ENCODE data around the gene TM2D3. TPM values are rescaled to one million over a fixed set of nuclear protein-coding genes. Genes with fewer than 3 reads are reported as not detected.

The TM2D3 gene
- total and polyA plus RNA-seq, 2 donors (not counting 1 experiment from before 2014, with no cell fraction given): 46.1 to 71.5 TPM

- Histone ChIP-seq H3K27ac (ENCODE audit: insufficient read depth, low read length) (no peak overlapping the region), H2AFZ (ENCODE audit: low read length) (no peak overlapping the region), H3K4me3 (replicated peaks in 1 of 4; ENCODE audit: control extremely low read depth in 1 of 4, insufficient read depth in 1 of 4, low read depth in 3 of 4, low read length in 4 of 4) (no peak overlapping the region), H3K36me3 (ENCODE audit: control insufficient read depth, insufficient read depth, low read length) (peaks cover 12% of the 10 kb centered on the region), H3K9ac (ENCODE audit: insufficient read depth, low read length) (no peak overlapping the region), H3K27me3 (ENCODE audit: control insufficient read depth, insufficient read depth, low read length) (no peaks in the 10 kb centered on the region), H4K20me1 (ENCODE audit: control insufficient read depth, extremely low read depth, insufficient read depth, low read length) (no peaks in the 10 kb centered on the region), H3K4me2 (ENCODE audit: extremely low read depth, insufficient read depth, low read length) (no peak overlapping the region), H3K4me1 (ENCODE audit: control insufficient read depth, extremely low read depth, insufficient read depth, low read length) (no peaks in the 10 kb centered on the region), H3K9me3 (ENCODE audit: control insufficient read depth, insufficient read depth, low read depth, low read length) (no peaks in the 10 kb centered on the region), H3K79me2 (ENCODE audit: control insufficient read depth, insufficient read depth, low read length) (peaks cover 2% of the 10 kb centered on the region)
- no peak for DNase-seq (ENCODE audit: low read depth in 2 of 2)
- TF ChIP-seq CTCF (conservative IDR thresholded peaks at IDR 0.05 in 1 of 2, IDR thresholded peaks at IDR 0.05 in 1 of 2; ENCODE audit: low read depth in 1 of 2, low read length in 2 of 2) (no peak), EZH2 (IDR thresholded peaks at IDR 0.05; ENCODE audit: low read length, missing control alignments) (no peak)
Measured at GRCh38 chr15:101642361-101642760, 9.8 kb downstream of the TM2D3 start.

GRCh38 chr15:101641894-101642293, 10.3 kb downstream of the TM2D3 start:
- Histone ChIP-seq H3K79me2 (ENCODE audit: control insufficient read depth, insufficient read depth, low read length) (no peaks in the 10 kb centered on the region), H3K4me2 (ENCODE audit: extremely low read depth, insufficient read depth, low read length) (no peak overlapping the region), H4K20me1 (ENCODE audit: control insufficient read depth, extremely low read depth, insufficient read depth, low read length) (no peaks in the 10 kb centered on the region), H3K4me3 (replicated peaks in 1 of 4; ENCODE audit: control extremely low read depth in 1 of 4, insufficient read depth in 1 of 4, low read depth in 3 of 4, low read length in 4 of 4) (no peak overlapping the region), H3K9me3 (ENCODE audit: control insufficient read depth, insufficient read depth, low read depth, low read length) (no peaks in the 10 kb centered on the region), H3K36me3 (ENCODE audit: control insufficient read depth, insufficient read depth, low read length) (peaks cover 12% of the 10 kb centered on the region), H3K4me1 (ENCODE audit: control insufficient read depth, extremely low read depth, insufficient read depth, low read length) (no peaks in the 10 kb centered on the region), H3K27me3 (ENCODE audit: control insufficient read depth, insufficient read depth, low read length) (no peaks in the 10 kb centered on the region), H2AFZ (ENCODE audit: low read length) (no peak overlapping the region), H3K27ac (ENCODE audit: insufficient read depth, low read length) (no peak overlapping the region), H3K9ac (ENCODE audit: insufficient read depth, low read length) (no peak overlapping the region)
- DNase-seq (ENCODE audit: low read depth in 2 of 2): peak in 1 of 2 donors; percentile 17
- TF ChIP-seq EZH2 (IDR thresholded peaks at IDR 0.05; ENCODE audit: low read length, missing control alignments): no peak

- Histone ChIP-seq H3K9ac (ENCODE audit: insufficient read depth, low read length) (no peak overlapping the region), H3K4me3 (replicated peaks in 1 of 4; ENCODE audit: control extremely low read depth in 1 of 4, insufficient read depth in 1 of 4, low read depth in 3 of 4, low read length in 4 of 4) (no peak overlapping the region), H3K27ac (ENCODE audit: insufficient read depth, low read length) (no peak overlapping the region), H3K4me2 (ENCODE audit: extremely low read depth, insufficient read depth, low read length) (no peak overlapping the region), H3K4me1 (ENCODE audit: control insufficient read depth, extremely low read depth, insufficient read depth, low read length) (peaks cover 2% of the 10 kb centered on the region), H3K9me3 (ENCODE audit: control insufficient read depth, insufficient read depth, low read depth, low read length) (no peaks in the 10 kb centered on the region), H4K20me1 (ENCODE audit: control insufficient read depth, extremely low read depth, insufficient read depth, low read length) (no peaks in the 10 kb centered on the region), H3K36me3 (ENCODE audit: control insufficient read depth, insufficient read depth, low read length) (peaks cover 8% of the 10 kb centered on the region), H3K27me3 (ENCODE audit: control insufficient read depth, insufficient read depth, low read length) (no peaks in the 10 kb centered on the region), H3K79me2 (ENCODE audit: control insufficient read depth, insufficient read depth, low read length) (no peaks in the 10 kb centered on the region), H2AFZ (ENCODE audit: low read length) (no peak overlapping the region)
- peak; percentile 49 to 79 for DNase-seq (ENCODE audit: low read depth in 2 of 2)
- TF ChIP-seq EZH2 (IDR thresholded peaks at IDR 0.05; ENCODE audit: low read length, missing control alignments) (no peak), CTCF (conservative IDR thresholded peaks at IDR 0.05 in 1 of 2, IDR thresholded peaks at IDR 0.05 in 1 of 2; ENCODE audit: low read depth in 1 of 2, low read length in 2 of 2) (peak; percentile 96 to 97)
Measured at GRCh38 chr15:101641129-101641764, 10.9 kb downstream of the TM2D3 start.

Data from fibroblast of lung (primary cell).